DOHH2 (cell line): ENCODE measurements around the gene VKORC1L1.

ENCODE experiments used
- H3F3A ChIP-seq: fragments of 200-600 bp; sonication (generic), shearing (Covaris generic); 2 replicates; pipeline ENCODE4 v1.6.0; 2016; ENCODE audit warnings: antibody characterized with exemption, mild to moderate bottlenecking; ENCODE audit not compliant: control insufficient read depth, insufficient read depth
- H3K27ac ChIP-seq: fragments of 200-600 bp; sonication (generic); 2 replicates; pipeline ENCODE4 v1.5.1; 2014; ENCODE audit warnings: low read depth, mild to moderate bottlenecking, low read length, moderate library complexity
- H3K27me3 ChIP-seq: fragments of 200-600 bp; sonication (generic); 2 replicates; pipeline ENCODE4 v1.6.1; 2014; ENCODE audit warnings: mild to moderate bottlenecking, low read length, mixed read lengths; ENCODE audit not compliant: control insufficient read depth
- H3K36me3 ChIP-seq: fragments of 200-600 bp; sonication (generic); 2 replicates; pipeline ENCODE4 v1.6.1; 2014; ENCODE audit warnings: mild to moderate bottlenecking, low read length, moderate library complexity, mixed read lengths; ENCODE audit not compliant: control insufficient read depth
- H3K4me1 ChIP-seq: fragments of 200-600 bp; sonication (generic); 2 replicates; pipeline ENCODE4 v1.6.1; 2014; ENCODE audit warnings: mild to moderate bottlenecking, low read length, mixed read lengths; ENCODE audit not compliant: control insufficient read depth
- H3K4me2 ChIP-seq: fragments of 200-600 bp; sonication (generic); 2 replicates; pipeline ENCODE4 v1.6.0; 2014; ENCODE audit warnings: mild to moderate bottlenecking, low read length, moderate library complexity
- H3K4me3 ChIP-seq: fragments of 200-600 bp; sonication (generic); 2 replicates; pipeline ENCODE4 v1.5.1; 2014; ENCODE audit warnings: mild to moderate bottlenecking, low read length, mixed read lengths
- H3K79me2 ChIP-seq: fragments of 200-600 bp; sonication (generic); 2 replicates; pipeline ENCODE4 v1.6.1; 2014; ENCODE audit warnings: mild to moderate bottlenecking, low read length, mixed read lengths; ENCODE audit not compliant: control insufficient read depth
- H3K9me2 ChIP-seq: fragments of 200-600 bp; sonication (generic); replicated peaks from 2 replicates; pipeline ENCODE4 v1.6.1; 2014; ENCODE audit warnings: mild to moderate bottlenecking, low read length, mixed read lengths; ENCODE audit not compliant: control insufficient read depth
- H3K9me3 ChIP-seq: fragments of 200-600 bp; sonication (generic); 2 replicates; pipeline ENCODE4 v1.6.1; 2014; ENCODE audit warnings: antibody characterized with exemption, low read length, mixed read lengths; ENCODE audit not compliant: control insufficient read depth, insufficient read depth
- H4K20me1 ChIP-seq: fragments of 200-600 bp; sonication (generic); 2 replicates; pipeline ENCODE4 v1.6.0; 2014; ENCODE audit warnings: low read depth, mild to moderate bottlenecking, antibody characterized with exemption, low read length, moderate library complexity; ENCODE audit not compliant: control insufficient read depth, insufficient read depth
- EZH2phosphoT487 ChIP-seq: fragments of 200-600 bp; sonication (generic); IDR thresholded peaks from 2 replicates; pipeline ENCODE4 v1.6.1; 2017; ENCODE audit warnings: borderline replicate concordance, mild to moderate bottlenecking, antibody characterized with exemption, low read length, moderate library complexity, mixed read lengths
- TF ChIP-seq, protein P1 (sequence below): fragments of 200-600 bp; sonication (generic); IDR thresholded peaks from one replicate; pipeline ENCODE4 v1.5.1; 2014; ENCODE audit warnings: antibody characterized with exemption, mild to moderate bottlenecking, low read depth, low read length; ENCODE audit not compliant: poor library complexity, severe bottlenecking

The VKORC1L1 gene

DNA sequence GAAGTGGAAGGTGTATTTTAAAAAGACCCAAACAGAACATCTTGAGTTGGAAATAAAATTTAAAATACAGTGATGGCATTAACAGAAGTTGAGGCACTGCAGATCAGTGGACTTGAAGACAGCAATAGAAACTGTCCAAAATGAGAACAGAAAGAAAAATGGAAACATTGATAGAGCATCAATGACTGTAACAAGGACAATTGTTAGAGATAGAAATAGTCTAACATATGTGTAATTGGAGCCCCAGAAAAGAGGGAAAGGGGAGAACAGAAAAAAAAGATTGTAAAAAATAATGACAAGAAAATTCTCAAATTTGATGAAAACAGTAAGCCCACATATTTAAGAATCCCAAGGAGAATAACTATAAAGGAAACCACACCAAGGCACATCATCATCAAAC lies 29.4 kb downstream of the VKORC1L1 start:
- no peaks in the 10 kb centered on the region for H3F3A ChIP-seq
- peaks cover 48% of the 10 kb centered on the region for H3K36me3 ChIP-seq
- 0 out of 2 replicates have a peak, but pooled peaks cover 3% of the 10 kb centered on the region for H3K9me3 ChIP-seq
- no peaks in the 10 kb centered on the region for H3K9me2 ChIP-seq
- H3K4me3 ChIP-seq = no peak overlapping the region
- no peaks in the 10 kb centered on the region for H4K20me1 ChIP-seq
- no peak for TF ChIP-seq EZH2phosphoT487
- TF ChIP-seq, protein P1, sequence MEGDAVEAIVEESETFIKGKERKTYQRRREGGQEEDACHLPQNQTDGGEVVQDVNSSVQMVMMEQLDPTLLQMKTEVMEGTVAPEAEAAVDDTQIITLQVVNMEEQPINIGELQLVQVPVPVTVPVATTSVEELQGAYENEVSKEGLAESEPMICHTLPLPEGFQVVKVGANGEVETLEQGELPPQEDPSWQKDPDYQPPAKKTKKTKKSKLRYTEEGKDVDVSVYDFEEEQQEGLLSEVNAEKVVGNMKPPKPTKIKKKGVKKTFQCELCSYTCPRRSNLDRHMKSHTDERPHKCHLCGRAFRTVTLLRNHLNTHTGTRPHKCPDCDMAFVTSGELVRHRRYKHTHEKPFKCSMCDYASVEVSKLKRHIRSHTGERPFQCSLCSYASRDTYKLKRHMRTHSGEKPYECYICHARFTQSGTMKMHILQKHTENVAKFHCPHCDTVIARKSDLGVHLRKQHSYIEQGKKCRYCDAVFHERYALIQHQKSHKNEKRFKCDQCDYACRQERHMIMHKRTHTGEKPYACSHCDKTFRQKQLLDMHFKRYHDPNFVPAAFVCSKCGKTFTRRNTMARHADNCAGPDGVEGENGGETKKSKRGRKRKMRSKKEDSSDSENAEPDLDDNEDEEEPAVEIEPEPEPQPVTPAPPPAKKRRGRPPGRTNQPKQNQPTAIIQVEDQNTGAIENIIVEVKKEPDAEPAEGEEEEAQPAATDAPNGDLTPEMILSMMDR = no peak
- no peak overlapping the region for H3K4me2 ChIP-seq
- H3K27me3 ChIP-seq = no peaks in the 10 kb centered on the region
- H3K79me2 ChIP-seq = peaks cover 50% of the 10 kb centered on the region
- H3K27ac ChIP-seq = no peak overlapping the region
- H3K4me1 ChIP-seq = no peaks in the 10 kb centered on the region

DNA sequence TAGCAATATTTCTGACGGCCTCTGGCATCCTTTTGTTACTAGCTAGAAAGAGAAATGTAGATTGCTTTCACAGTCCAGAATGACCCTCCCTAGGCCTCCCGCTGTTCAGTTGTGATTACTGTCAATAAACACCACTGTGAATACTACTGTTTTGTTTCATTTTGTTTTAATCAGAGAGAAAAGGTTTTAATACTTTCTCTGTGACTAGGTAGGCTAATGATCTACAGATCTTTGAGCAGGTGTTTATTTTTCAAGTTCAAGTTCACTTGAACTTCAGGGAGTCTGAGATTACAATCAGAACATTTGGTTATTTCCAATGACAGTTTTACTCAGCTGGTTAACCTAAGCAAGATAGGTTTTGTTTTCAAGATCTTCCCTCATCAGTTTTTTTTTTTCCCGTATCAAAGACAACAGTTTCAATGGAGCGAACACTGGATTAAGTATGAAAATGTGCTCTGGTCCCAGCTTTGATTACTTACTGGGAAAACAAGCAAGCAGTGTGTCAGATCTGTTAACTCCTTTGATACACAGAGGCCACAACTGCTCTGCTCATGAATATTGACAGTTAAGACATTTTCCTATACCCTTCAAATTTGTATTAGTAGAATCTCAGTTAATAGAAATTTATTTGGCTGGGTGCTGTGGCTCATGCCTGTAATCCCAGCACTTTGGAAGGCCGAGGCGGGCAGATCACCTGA lies 34.8 kb downstream of the VKORC1L1 start:
- Histone ChIP-seq H3K36me3 (peaks cover 14% of the 10 kb centered on the region), H3K79me2 (peaks cover 58% of the 10 kb centered on the region), H3K27me3 (no peaks in the 10 kb centered on the region), H3K27ac (no peak overlapping the region), H3F3A (no peaks in the 10 kb centered on the region), H3K9me3 (no peaks in the 10 kb centered on the region), H3K9me2 (no peaks in the 10 kb centered on the region), H3K4me2 (no peak overlapping the region), H3K4me1 (no peaks in the 10 kb centered on the region), H3K4me3 (no peak overlapping the region), H4K20me1 (peaks cover 9% of the 10 kb centered on the region; the same call in 1 of the 2 replicates)
- TF ChIP-seq, protein P1 = no peak
- no peak for TF ChIP-seq EZH2phosphoT487

DNA sequence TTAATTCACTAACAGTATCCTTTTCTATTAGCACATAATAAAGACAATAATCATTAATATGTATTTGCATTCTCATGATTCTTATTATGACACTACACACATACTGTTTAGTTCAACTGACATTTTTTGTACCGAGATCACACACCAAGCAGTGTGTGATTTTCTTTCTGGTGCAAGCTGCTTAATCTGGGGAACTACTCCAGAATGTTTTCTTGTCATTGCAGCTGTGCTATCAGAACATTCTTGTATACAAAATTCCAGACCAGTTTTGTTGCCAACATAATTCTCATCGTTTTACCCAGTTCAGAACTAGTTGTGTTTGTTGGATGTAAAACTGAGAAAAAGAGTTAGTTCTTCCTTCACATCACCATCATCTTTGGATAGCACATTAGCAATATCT lies 37.4 kb downstream of the VKORC1L1 start:
- no peaks in the 10 kb centered on the region for H3K9me2 ChIP-seq
- no peak overlapping the region for H3K4me2 ChIP-seq
- no peaks in the 10 kb centered on the region for H3K27me3 ChIP-seq
- H4K20me1 ChIP-seq = peaks cover 9% of the 10 kb centered on the region; the same call in 1 of the 2 replicates
- peaks cover 59% of the 10 kb centered on the region for H3K79me2 ChIP-seq
- H3K4me3 ChIP-seq = no peak overlapping the region
- peaks cover under 1% of the 10 kb centered on the region; the same call in 1 of the 2 replicates for H3K4me1 ChIP-seq
- TF ChIP-seq EZH2phosphoT487 = no peak
- TF ChIP-seq, protein P1 = no peak
- H3K9me3 ChIP-seq = no peaks in the 10 kb centered on the region
- peaks cover 6% of the 10 kb centered on the region; the same call in 1 of the 2 replicates for H3F3A ChIP-seq
- peaks cover 2% of the 10 kb centered on the region; the same call in 1 of the 2 replicates for H3K36me3 ChIP-seq
- H3K27ac ChIP-seq = no peak overlapping the region
